Left lung (tissue), 10 donors: ENCODE measurements around the gene DDN. TPM values are rescaled to one million over a fixed set of nuclear protein-coding genes. Genes with fewer than 3 reads are reported as not detected.

ENCODE experiments used
- ATAC-seq: fragments of 200-7000 bp; cut with Tn5 transposase; one replicate; pipeline ENCODE4 v1.9.1; 2020; ENCODE audit warnings: moderate library complexity
- DNase-seq, 4 donors: peaks; one replicate each; pipeline ENCODE4 v3.0.0-alpha.2; 2013 to 2020
- H3K27ac ChIP-seq, 2 donors: fragments of 200-600 bp; sonication (generic) in 1 of 2; one replicate each; pipeline versions ENCODE4 v1.5.0 to v1.8.0; 2020 to 2021
- H3K27me3 ChIP-seq, 2 donors: fragments of 200-600 bp; sonication (generic) in 1 of 2; one replicate each; pipeline versions ENCODE4 v1.5.0 to v1.8.0; 2020 to 2021
- H3K36me3 ChIP-seq, 2 donors: fragments of 200-600 bp; sonication (generic) in 1 of 2; one replicate each; pipeline versions ENCODE4 v1.5.0 to v1.8.0; 2020 to 2021
- H3K4me1 ChIP-seq, 2 donors: fragments of 200-600 bp; one replicate each; pipeline ENCODE4 v1.8.0; 2021
- H3K4me3 ChIP-seq, 2 donors: fragments of 200-600 bp; sonication (generic) in 1 of 2; one replicate each; pipeline versions ENCODE4 v1.5.0 to v1.8.0; 2020 to 2021; ENCODE audit warnings: mild to moderate bottlenecking in 1 of 2
- H3K9me3 ChIP-seq, 2 donors: fragments of 200-600 bp; sonication (generic) in 1 of 2; one replicate each; pipeline versions ENCODE4 v1.5.0 to v1.8.0; 2020 to 2021
- CTCF ChIP-seq, 2 donors: fragments of 200-600 bp; sonication (generic) in 1 of 2; IDR thresholded peaks; one replicate each; pipeline versions ENCODE4 v1.5.0 to v1.8.0; 2021; ENCODE audit warnings: antibody characterized with exemption in 2 of 2
- intact Hi-C, 2 donors: fragments of 100-400 bp; cut with DNase I; formaldehyde crosslinking; loops; one replicate each; pipeline versions ENCODE4 v1.11.2 to v1.14.2; 2022
- polyA plus RNA-seq, 6 donors: library from polyadenylated mRNA; unstranded; fragments of 120-200 nt; gene quantifications; one replicate each; pipeline ENCODE4 v1.2.1, GENCODE V29; 2013; ENCODE audit not compliant: insufficient read length in 6 of 6
- total RNA-seq, 2 donors: library from RNA; stranded (reverse); fragmentation: NEBNext Ultra II Directional; extraction: Animal tissue kit (Norgen Biotek cat#: 25700); gene quantifications; one replicate each; pipeline ENCODE4 v1.2.1, GENCODE V29; 2021
- donor health status: DM: no; HTN: yes; CAD: no.
- donor health status: DM: no; HTN: no; CAD: no.

Gene DDN
- total and polyA plus RNA-seq, 8 donors = 0.06 to 0.68 (median 0.23) TPM

GRCh38 chr12:48978741-48979601 is 20.2 kb downstream of the DDN start:
- H3K9me3 ChIP-seq = no peaks in the 10 kb centered on the region
- no peak overlapping the region for H3K27ac ChIP-seq
- intact Hi-C loops = no loop called here
- DNase-seq = peak in 1 of 4 donors; percentile 63
- no peak for TF ChIP-seq CTCF (IDR thresholded peaks at IDR 0.05)
- no peak for ATAC-seq
- H3K4me1 ChIP-seq = peaks cover 38 to 45% of the 10 kb centered on the region in 2 donors
- peak overlapping the region; percentile 10 to 28 for H3K4me3 ChIP-seq
- H3K27me3 ChIP-seq = peaks cover 73 to 96% of the 10 kb centered on the region in 2 donors
- H3K36me3 ChIP-seq = no peaks in the 10 kb centered on the region

GRCh38 chr12:48978291-48978740 is 20.9 kb downstream of the DDN start, which contains the start of gene WNT1:
TSS of gene WNT1 (plus strand) at chr12:48978322. CDS start at chr12:48978651, 329 bp downstream.
- peak; percentile 7 for ATAC-seq
- intact Hi-C loops = no loop called here
- peaks cover 44 to 52% of the 10 kb centered on the region in 2 donors for H3K4me1 ChIP-seq

GRCh38 chr12:48977290-48978281 is 21.6 kb downstream of the DDN start:
- Histone ChIP-seq H3K27ac (no peak overlapping the region), H3K27me3 (peaks cover 81 to 98% of the 10 kb centered on the region in 2 donors), H3K36me3 (no peaks in the 10 kb centered on the region), H3K9me3 (no peaks in the 10 kb centered on the region), H3K4me1 (peaks cover 44 to 59% of the 10 kb centered on the region in 2 donors), H3K4me3 (no peak overlapping the region)
- intact Hi-C loops = no loop called here
- TF ChIP-seq CTCF (IDR thresholded peaks at IDR 0.05) = peak; percentile 77 to 84
- peak in 2 of 4 donors; percentile 66 to 95 for DNase-seq
- ATAC-seq = peak; percentile 64

More at GRCh38 chr12:48978291-48978740, 20.9 kb downstream of the DDN start, which contains the start of gene WNT1:
- DNase-seq = peak in 1 of 4 donors; percentile 77
- Histone ChIP-seq H3K9me3 (no peaks in the 10 kb centered on the region), H3K27me3 (peaks cover 77 to 96% of the 10 kb centered on the region in 2 donors), H3K36me3 (no peaks in the 10 kb centered on the region), H3K4me3 (peak within 1 kb of the TSS in 1 of 2 donors; percentile 28), H3K27ac (no peak within 1 kb of the TSS)
- TF ChIP-seq CTCF (IDR thresholded peaks at IDR 0.05) = peak in 1 of 2 donors; percentile 9

GRCh38 chr12:48973941-48974673 is 25.1 kb downstream of the DDN start:
- Histone ChIP-seq H3K27ac (no peak overlapping the region), H3K4me3 (no peak overlapping the region), H3K4me1 (peaks cover 26 to 60% of the 10 kb centered on the region in 2 donors), H3K27me3 (peaks cover 76 to 98% of the 10 kb centered on the region in 2 donors), H3K36me3 (no peaks in the 10 kb centered on the region), H3K9me3 (no peaks in the 10 kb centered on the region)
- intact Hi-C loops = no loop called here
- DNase-seq (peak in 1 of 4 donors; percentile 83), ATAC-seq (peak; percentile 57)
- peak; percentile 38 to 65 for TF ChIP-seq CTCF (IDR thresholded peaks at IDR 0.05)
